ENCODE data around the gene NPY2R. TPM values are rescaled to one million over a fixed set of nuclear protein-coding genes. Genes with fewer than 3 reads are reported as not detected.

The NPY2R gene
- total RNA-seq, 1 experiment from 2014 or later = not detected

DNA sequence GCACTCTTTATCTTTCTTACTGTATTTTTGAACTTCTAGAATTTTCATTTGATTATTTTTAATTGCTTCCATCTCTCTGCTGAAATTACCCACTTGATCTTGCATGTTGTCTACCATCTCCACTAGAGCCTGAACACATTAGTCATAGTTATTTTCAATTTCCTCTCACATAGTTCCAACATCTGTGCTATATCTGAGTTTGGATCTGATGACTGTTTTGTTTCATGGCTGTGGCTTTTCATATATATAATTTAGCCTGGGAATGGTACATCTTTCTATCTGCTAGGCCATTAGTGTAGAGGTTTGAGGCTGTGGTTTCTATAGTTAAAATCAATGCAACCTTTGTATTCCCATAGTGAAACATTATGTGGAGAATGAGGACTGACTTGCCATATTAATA lies 33.2 kb downstream of the NPY2R start:
- no peaks in the 10 kb centered on the region for H3K36me3 ChIP-seq (ENCODE audit: control insufficient read depth, insufficient read depth, low read length)
- CTCF ChIA-PET = no interaction called here
- TF ChIP-seq, protein P1, sequence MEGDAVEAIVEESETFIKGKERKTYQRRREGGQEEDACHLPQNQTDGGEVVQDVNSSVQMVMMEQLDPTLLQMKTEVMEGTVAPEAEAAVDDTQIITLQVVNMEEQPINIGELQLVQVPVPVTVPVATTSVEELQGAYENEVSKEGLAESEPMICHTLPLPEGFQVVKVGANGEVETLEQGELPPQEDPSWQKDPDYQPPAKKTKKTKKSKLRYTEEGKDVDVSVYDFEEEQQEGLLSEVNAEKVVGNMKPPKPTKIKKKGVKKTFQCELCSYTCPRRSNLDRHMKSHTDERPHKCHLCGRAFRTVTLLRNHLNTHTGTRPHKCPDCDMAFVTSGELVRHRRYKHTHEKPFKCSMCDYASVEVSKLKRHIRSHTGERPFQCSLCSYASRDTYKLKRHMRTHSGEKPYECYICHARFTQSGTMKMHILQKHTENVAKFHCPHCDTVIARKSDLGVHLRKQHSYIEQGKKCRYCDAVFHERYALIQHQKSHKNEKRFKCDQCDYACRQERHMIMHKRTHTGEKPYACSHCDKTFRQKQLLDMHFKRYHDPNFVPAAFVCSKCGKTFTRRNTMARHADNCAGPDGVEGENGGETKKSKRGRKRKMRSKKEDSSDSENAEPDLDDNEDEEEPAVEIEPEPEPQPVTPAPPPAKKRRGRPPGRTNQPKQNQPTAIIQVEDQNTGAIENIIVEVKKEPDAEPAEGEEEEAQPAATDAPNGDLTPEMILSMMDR (IDR thresholded peaks at IDR 0.05) = no peak
- TF ChIP-seq, protein P2, sequence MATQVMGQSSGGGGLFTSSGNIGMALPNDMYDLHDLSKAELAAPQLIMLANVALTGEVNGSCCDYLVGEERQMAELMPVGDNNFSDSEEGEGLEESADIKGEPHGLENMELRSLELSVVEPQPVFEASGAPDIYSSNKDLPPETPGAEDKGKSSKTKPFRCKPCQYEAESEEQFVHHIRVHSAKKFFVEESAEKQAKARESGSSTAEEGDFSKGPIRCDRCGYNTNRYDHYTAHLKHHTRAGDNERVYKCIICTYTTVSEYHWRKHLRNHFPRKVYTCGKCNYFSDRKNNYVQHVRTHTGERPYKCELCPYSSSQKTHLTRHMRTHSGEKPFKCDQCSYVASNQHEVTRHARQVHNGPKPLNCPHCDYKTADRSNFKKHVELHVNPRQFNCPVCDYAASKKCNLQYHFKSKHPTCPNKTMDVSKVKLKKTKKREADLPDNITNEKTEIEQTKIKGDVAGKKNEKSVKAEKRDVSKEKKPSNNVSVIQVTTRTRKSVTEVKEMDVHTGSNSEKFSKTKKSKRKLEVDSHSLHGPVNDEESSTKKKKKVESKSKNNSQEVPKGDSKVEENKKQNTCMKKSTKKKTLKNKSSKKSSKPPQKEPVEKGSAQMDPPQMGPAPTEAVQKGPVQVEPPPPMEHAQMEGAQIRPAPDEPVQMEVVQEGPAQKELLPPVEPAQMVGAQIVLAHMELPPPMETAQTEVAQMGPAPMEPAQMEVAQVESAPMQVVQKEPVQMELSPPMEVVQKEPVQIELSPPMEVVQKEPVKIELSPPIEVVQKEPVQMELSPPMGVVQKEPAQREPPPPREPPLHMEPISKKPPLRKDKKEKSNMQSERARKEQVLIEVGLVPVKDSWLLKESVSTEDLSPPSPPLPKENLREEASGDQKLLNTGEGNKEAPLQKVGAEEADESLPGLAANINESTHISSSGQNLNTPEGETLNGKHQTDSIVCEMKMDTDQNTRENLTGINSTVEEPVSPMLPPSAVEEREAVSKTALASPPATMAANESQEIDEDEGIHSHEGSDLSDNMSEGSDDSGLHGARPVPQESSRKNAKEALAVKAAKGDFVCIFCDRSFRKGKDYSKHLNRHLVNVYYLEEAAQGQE (IDR thresholded peaks at IDR 0.05; ENCODE audit: insufficient read depth in 1 of 2, low read depth in 2 of 2, low read length in 1 of 2) = no peak
- TF ChIP-seq POLR2AphosphoS5 (IDR thresholded peaks at IDR 0.05; ENCODE audit: low read depth, low read length) (no peak), TCF7L2 (IDR thresholded peaks at IDR 0.05; ENCODE audit: low read depth, low read length) (no peak), SIN3A (IDR thresholded peaks at IDR 0.05; ENCODE audit: borderline replicate concordance, insufficient read depth, low read depth, low read length) (no peak)
- H3K27ac ChIP-seq (ENCODE audit: low read length) = no peak overlapping the region
- no peak overlapping the region for H3K4me3 ChIP-seq (ENCODE audit: low read depth in 2 of 2, low read length in 2 of 2)
- no TSS peak for BruUV-seq (replicated peaks)
- no peak for ATAC-seq
- H3K9me3 ChIP-seq (ENCODE audit: control insufficient read depth, insufficient read depth, low read depth, low read length) = no peaks in the 10 kb centered on the region
- POLR2A ChIA-PET = no interaction called here
- DNase-seq (ENCODE audit: low read depth, low spot score) = no peak
- no peaks in the 10 kb centered on the region for H3K27me3 ChIP-seq (ENCODE audit: control insufficient read depth, insufficient read depth, low read length)
- in situ Hi-C loops (cut with HindIII; ENCODE audit: low pct_unique_long_range_greater_than_20kb, low sequenced_read_pairs) = no loop called here
- H3K4me1 ChIP-seq (ENCODE audit: control insufficient read depth, insufficient read depth, low read length) = no peaks in the 10 kb centered on the region
- intact Hi-C loops (cut with micrococcal nuclease; ENCODE audit: unreplicated experiment) = no loop called here

GRCh38 chr4:155245105-155245504 lies 36.7 kb downstream of the NPY2R start:
- BruUV-seq (replicated peaks) = no TSS peak
- in situ Hi-C loops (cut with HindIII; ENCODE audit: low pct_unique_long_range_greater_than_20kb, low sequenced_read_pairs) (no loop called here), intact Hi-C loops (cut with micrococcal nuclease; ENCODE audit: unreplicated experiment) (no loop called here)
- Histone ChIP-seq H3K4me3 (ENCODE audit: low read depth in 2 of 2, low read length in 2 of 2) (no peak overlapping the region), H3K27ac (ENCODE audit: low read length) (no peak overlapping the region), H3K27me3 (ENCODE audit: control insufficient read depth, insufficient read depth, low read length) (no peaks in the 10 kb centered on the region), H3K4me1 (ENCODE audit: control insufficient read depth, insufficient read depth, low read length) (no peaks in the 10 kb centered on the region), H3K9me3 (ENCODE audit: control insufficient read depth, insufficient read depth, low read depth, low read length) (no peaks in the 10 kb centered on the region), H3K36me3 (ENCODE audit: control insufficient read depth, insufficient read depth, low read length) (no peaks in the 10 kb centered on the region)
- DNase-seq (ENCODE audit: low read depth, low spot score) = no peak
- ChIA-PET CTCF (no interaction called here), POLR2A (no interaction called here)
- no peak for ATAC-seq
- TF ChIP-seq, protein P2 (IDR thresholded peaks at IDR 0.05; ENCODE audit: insufficient read depth in 1 of 2, low read depth in 2 of 2, low read length in 1 of 2) = no peak
- TF ChIP-seq TCF7L2 (IDR thresholded peaks at IDR 0.05; ENCODE audit: low read depth, low read length) (no peak), SIN3A (IDR thresholded peaks at IDR 0.05; ENCODE audit: borderline replicate concordance, insufficient read depth, low read depth, low read length) (no peak), POLR2AphosphoS5 (IDR thresholded peaks at IDR 0.05; ENCODE audit: low read depth, low read length) (no peak)
- TF ChIP-seq, protein P1 (IDR thresholded peaks at IDR 0.05) = no peak

Data from Panc1 (cell line).